Right lobe of liver (tissue), 6 donors: Measurements from ENCODE around the gene KRTAP10-1. TPM values are rescaled to one million over a fixed set of nuclear protein-coding genes. Genes with fewer than 3 reads are reported as not detected.

Source experiments
- ATAC-seq, 4 donors: fragments of 200-7000 bp; cut with Tn5 transposase; one replicate each; pipeline ENCODE4 v1.9.1; 2020; ENCODE audit warnings: mild to moderate bottlenecking in 4 of 4, moderate library complexity in 4 of 4
- DNase-seq, 3 donors: peaks; one replicate each; pipeline ENCODE4 v3.0.0-alpha.2; 2020
- H3K27ac ChIP-seq, 3 donors: fragments of 200-600 bp; one replicate each; pipeline ENCODE4 v1.8.0; 2022
- H3K27me3 ChIP-seq, 2 donors: fragments of 200-600 bp; one replicate each; pipeline ENCODE4 v1.8.0; 2022
- H3K36me3 ChIP-seq, 4 donors: fragments of 200-600 bp; sonication (generic) in 1 of 4; one replicate each; pipeline versions ENCODE4 v1.5.1 to v1.8.0; 2017 to 2022; ENCODE audit warnings: control low read depth in 1 of 4
- H3K4me1 ChIP-seq, 4 donors: fragments of 200-600 bp; sonication (generic) in 1 of 4; one replicate each; pipeline versions ENCODE4 v1.5.1 to v1.8.0; 2017 to 2022; ENCODE audit warnings: control low read depth in 1 of 4
- H3K4me3 ChIP-seq, 3 donors: fragments of 200-600 bp; one replicate each; pipeline ENCODE4 v1.8.0; 2022
- H3K9me3 ChIP-seq, 4 donors: fragments of 200-600 bp; sonication (generic) in 1 of 4; one replicate each; pipeline versions ENCODE4 v1.5.1 to v1.8.0; 2017 to 2022; ENCODE audit warnings: control low read depth in 1 of 4
- POLR2A ChIP-seq: fragments of 450-650 bp; IDR thresholded peaks from one replicate; pipeline ENCODE4 v1.6.1; 2017; ENCODE audit warnings: antibody characterized with exemption, mild to moderate bottlenecking
- WGBS: methylation state at CpG from one replicate; pipeline ENCODE4 v1.1.6; 2018; ENCODE audit warnings: low coverage, low lambda C conversion rate; ENCODE audit not compliant: insufficient coverage; ENCODE audit errors: missing lambda C conversion rate; 5-methylcytosine and 5-hydroxymethylcytosine counted together
- intact Hi-C, 2 donors: fragments of 100-400 bp; cut with DNase I; formaldehyde crosslinking; loops; one replicate each; pipeline versions ENCODE4 v1.11.2 to v1.14.1; 2022
- total RNA-seq, 6 experiments: library from RNA; depleted of rRNA in 2 of 6; stranded (reverse); fragments of >200 nt in 2 of 6; fragmentation: NEBNext Ultra II Directional in 3 of 6; extraction: Animal tissue kit (Norgen Biotek cat#: 25700) in 3 of 6; gene quantifications; one replicate each; pipeline versions ENCODE4 v1.1.0 to v1.2.4, GENCODE V29; 2016 to 2023
- TF ChIP-seq, protein P1 (sequence below), 4 donors: fragments of 200-600 bp in 3 of 4; fragments of 450-650 bp in 1 of 4; IDR thresholded peaks; one replicate each; pipeline versions ENCODE4 v1.5.1 to v1.8.0; 2016 to 2022; ENCODE audit warnings: antibody characterized with exemption in 4 of 4, mild to moderate bottlenecking in 2 of 4
- donor health status: DM: no; HTN: yes; CAD: no.
- donor health status: DM: no; HTN: no; CAD: no.
- donor health status: DM: no; HTN: no; CAD: no.
- donor health status: DM: no; HTN: yes; CAD: no.
- donor health status: DM: no; HTN: yes; CAD: no.

Gene KRTAP10-1
- total RNA-seq, 6 experiments from 2014 or later, result not detected

DNA sequence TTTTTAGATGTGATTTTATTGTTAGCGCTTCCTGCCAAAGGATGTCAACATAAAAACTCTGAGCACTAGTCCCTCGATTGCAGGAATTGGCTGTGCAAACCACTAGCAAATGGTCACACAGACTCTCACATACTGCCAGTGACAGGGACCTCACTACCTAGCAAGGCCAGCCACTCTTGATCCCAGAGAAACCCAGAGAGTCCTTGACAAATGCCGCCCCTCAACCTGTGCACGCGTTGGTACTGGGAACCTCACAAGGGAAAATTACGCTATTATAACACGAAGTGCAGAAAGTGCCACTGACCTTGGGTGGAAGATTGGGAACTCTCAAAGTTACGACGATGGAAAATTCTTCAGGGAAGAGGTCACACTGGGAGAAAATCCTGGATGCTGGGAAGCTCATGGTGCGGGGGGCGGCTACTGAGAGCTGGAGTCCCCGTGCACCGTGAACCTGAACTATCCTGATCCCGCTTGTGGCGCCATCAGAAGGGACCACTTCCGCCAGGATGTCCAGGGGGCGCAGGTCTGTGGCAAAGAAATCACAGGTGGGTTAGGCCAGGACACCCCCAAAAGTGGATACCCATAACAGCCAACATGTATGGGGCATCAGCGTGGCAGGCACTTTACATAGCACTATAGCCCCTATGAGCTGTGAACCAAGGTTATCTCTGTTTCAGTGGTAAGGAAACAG is 27.6 kb upstream of the KRTAP10-1 start:
- no peak overlapping the region for H3K27ac ChIP-seq

DNA sequence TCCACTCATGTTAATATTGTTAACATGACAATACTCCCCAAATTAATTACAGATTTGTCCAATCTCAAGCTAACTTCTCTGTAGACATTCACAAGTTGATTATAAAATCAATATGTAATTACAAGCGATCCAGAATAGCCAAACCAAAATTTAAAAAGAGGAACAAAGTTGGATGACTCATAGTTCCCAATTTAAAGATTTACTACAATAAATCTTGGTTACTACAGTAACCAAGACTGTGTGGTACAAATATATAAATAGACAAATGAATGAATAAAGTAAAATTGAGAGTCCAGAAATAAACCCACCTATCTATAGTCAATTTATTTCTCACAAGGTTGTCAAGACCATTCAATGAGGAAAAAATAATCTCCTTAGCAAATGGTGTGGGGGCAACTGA is 26.4 kb upstream of the KRTAP10-1 start:
- Histone ChIP-seq H3K4me1 (no peaks in the 10 kb centered on the region), H3K36me3 (no peaks in the 10 kb centered on the region), H3K9me3 (no peaks in the 10 kb centered on the region), H3K27me3 (no peaks in the 10 kb centered on the region), H3K4me3 (no peak overlapping the region), H3K27ac (no peak overlapping the region)
- WGBS, result 67% methylated on average over 1 of the region's 1 CpG
- ATAC-seq (no peak), DNase-seq (no peak)
- TF ChIP-seq POLR2A, result no peak
- TF ChIP-seq, protein P1, sequence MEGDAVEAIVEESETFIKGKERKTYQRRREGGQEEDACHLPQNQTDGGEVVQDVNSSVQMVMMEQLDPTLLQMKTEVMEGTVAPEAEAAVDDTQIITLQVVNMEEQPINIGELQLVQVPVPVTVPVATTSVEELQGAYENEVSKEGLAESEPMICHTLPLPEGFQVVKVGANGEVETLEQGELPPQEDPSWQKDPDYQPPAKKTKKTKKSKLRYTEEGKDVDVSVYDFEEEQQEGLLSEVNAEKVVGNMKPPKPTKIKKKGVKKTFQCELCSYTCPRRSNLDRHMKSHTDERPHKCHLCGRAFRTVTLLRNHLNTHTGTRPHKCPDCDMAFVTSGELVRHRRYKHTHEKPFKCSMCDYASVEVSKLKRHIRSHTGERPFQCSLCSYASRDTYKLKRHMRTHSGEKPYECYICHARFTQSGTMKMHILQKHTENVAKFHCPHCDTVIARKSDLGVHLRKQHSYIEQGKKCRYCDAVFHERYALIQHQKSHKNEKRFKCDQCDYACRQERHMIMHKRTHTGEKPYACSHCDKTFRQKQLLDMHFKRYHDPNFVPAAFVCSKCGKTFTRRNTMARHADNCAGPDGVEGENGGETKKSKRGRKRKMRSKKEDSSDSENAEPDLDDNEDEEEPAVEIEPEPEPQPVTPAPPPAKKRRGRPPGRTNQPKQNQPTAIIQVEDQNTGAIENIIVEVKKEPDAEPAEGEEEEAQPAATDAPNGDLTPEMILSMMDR (IDR thresholded peaks at IDR 0.05), result no peak
- intact Hi-C loops, result no loop called here

More for the DNA sequence above, 27.6 kb upstream of the KRTAP10-1 start:
- TF ChIP-seq POLR2A, result no peak
- TF ChIP-seq, protein P1 (IDR thresholded peaks at IDR 0.05), result no peak
- Histone ChIP-seq H3K9me3 (no peaks in the 10 kb centered on the region), H3K4me3 (no peak overlapping the region), H3K4me1 (no peaks in the 10 kb centered on the region), H3K36me3 (no peaks in the 10 kb centered on the region), H3K27me3 (no peaks in the 10 kb centered on the region)
- DNase-seq (no peak), ATAC-seq (peak in 1 of 4 donors; percentile 26)
- intact Hi-C loops, result no loop called here
- WGBS, result 81% methylated on average over 8 of the region's 18 CpGs

DNA sequence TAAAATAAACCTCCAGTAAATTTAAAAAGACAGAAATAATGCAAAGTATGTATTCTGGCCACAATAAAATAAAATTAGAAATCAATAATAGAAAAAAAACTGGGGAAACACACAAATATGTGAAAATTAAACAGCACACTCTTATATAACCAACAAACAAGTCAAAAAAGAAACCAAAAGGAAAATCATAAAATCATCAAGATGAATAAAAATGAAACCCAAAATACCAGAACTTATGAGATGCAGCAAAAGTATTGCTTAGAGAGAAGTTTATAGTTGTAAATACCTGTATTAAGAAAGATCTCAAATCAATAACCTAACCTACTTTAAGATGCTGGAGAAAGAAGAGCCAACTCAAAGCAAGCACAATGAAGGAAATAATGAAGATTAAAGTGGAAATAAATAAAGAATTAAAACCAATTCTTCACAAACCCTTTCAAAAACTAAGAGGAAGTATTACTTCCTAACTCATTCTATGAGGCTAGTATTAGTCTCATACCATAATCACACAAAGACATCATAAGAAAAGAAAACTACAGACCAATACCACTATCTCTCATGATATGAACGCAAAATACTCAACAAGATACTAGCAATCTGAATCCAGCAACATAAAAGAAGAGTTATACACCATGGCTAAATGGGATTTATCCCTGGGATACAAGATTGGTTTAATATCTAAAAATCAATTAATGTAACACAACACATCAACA is 25.0 kb upstream of the KRTAP10-1 start:
- whole genome bisulfite sequencing, result 24% methylated on average over 1 of the region's 1 CpG
- H3K9me3 ChIP-seq, result no peaks in the 10 kb centered on the region
- intact Hi-C loops, result no loop called here
- H3K4me1 ChIP-seq, result no peaks in the 10 kb centered on the region
- H3K27ac ChIP-seq, result no peak overlapping the region
- no peak overlapping the region for H3K4me3 ChIP-seq
- ATAC-seq, result no peak
- H3K36me3 ChIP-seq, result no peaks in the 10 kb centered on the region
- H3K27me3 ChIP-seq, result no peaks in the 10 kb centered on the region
- no peak for DNase-seq
- TF ChIP-seq POLR2A, result no peak
- TF ChIP-seq, protein P1 (IDR thresholded peaks at IDR 0.05), result no peak

DNA sequence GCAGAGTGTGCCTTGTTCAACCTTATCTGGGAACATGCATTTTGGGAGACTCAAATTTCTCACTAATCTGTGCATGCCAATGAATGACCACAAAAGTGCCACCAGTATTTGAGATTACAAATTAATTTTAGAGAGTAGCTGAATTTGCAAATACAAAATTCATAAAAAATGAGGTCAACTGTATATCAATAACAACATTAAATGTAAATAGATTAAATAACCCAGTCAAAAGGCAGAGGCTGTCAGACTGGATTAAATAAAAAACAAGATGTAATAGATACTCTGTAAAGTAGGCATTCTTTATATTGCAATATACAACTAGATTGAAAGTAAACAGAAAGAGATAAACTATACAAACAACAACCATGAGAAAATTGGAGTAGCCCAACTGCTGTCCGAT is 24.1 kb upstream of the KRTAP10-1 start:
- H3K27me3 ChIP-seq, result no peaks in the 10 kb centered on the region
- TF ChIP-seq, protein P1 (IDR thresholded peaks at IDR 0.05), result no peak
- TF ChIP-seq POLR2A, result no peak
- no peaks in the 10 kb centered on the region for H3K4me1 ChIP-seq
- DNase-seq (no peak), ATAC-seq (no peak)
- no peaks in the 10 kb centered on the region for H3K9me3 ChIP-seq
- intact Hi-C loops, result no loop called here
- H3K27ac ChIP-seq, result no peak overlapping the region
- no peak overlapping the region for H3K4me3 ChIP-seq
- H3K36me3 ChIP-seq, result no peaks in the 10 kb centered on the region
- 100% methylated on average over 1 of the region's 1 CpG for WGBS
